HG02938 (cell line): ENCODE results near the gene CNEP1R1.
"Not testable (repeated sequence)": the region's sequence is repeated elsewhere in the genome, so short reads cannot be mapped to it uniquely, and the experiment has no call there.

Experiments
- ATAC-seq: cut with Tn5 transposase; IDR thresholded peaks from one replicate; pipeline ENCODE4 v1.9.1; 2021; ENCODE audit warnings: mild to moderate bottlenecking, moderate library complexity; ENCODE audit not compliant: unreplicated experiment

CNEP1R1 gene, protein sequence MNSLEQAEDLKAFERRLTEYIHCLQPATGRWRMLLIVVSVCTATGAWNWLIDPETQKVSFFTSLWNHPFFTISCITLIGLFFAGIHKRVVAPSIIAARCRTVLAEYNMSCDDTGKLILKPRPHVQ

GRCh38 chr16:50024684-50025536 lies at the start of gene CNEP1R1:
Gene CNEP1R1, plus strand, starts transcription at chr16:50025225. Its CDS starts 91 bp downstream, at chr16:50025316.
- ATAC-seq = peak; percentile 99

DNA sequence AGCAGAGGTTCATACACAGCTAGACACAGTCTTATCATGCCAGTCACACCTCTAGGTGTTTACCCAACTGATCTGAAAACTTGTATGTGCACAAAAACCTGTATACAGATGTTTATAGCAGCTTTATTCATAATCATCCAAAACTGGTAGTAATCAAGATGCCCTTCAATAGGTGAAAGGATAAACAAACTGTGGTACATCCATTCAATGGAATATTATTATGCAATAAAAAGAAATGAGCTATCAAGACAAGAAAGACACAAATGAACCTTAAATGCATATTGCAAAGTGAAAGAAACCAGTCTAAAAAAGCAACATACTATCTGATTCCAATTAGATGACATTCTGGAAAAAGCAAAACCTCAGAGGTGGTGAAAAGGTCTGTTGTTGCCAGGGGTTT lies 47.6 kb upstream of the CNEP1R1 start:
- ATAC-seq = no peak

- ATAC-seq = no peak
Observed at GRCh38 chr16:49978569-49979326, 46.3 kb upstream of the CNEP1R1 start.

- no peak for ATAC-seq
Observed at GRCh38 chr16:49980166-49980565, 44.9 kb upstream of the CNEP1R1 start.

- ATAC-seq = no peak
Observed at GRCh38 chr16:49986351-49987124, 38.5 kb upstream of the CNEP1R1 start.

DNA sequence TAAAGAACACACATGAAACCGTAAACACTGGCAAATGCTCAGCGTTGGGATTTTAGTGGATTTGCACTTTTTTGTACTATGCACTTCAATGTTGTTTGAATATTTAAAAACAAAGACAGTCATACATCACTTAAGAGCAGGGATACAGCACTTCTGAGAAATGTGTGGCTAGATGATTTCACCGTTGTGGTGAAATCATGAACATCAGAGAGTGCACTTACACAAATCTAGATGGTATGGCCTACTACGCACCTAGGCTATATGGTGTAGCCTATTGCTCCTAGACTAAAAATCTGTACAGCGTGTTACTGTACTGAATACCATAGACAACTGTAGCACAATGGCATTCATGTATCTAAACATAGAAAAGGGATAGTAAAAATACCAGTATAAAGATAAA lies 37.6 kb upstream of the CNEP1R1 start:
- ATAC-seq = no peak

DNA sequence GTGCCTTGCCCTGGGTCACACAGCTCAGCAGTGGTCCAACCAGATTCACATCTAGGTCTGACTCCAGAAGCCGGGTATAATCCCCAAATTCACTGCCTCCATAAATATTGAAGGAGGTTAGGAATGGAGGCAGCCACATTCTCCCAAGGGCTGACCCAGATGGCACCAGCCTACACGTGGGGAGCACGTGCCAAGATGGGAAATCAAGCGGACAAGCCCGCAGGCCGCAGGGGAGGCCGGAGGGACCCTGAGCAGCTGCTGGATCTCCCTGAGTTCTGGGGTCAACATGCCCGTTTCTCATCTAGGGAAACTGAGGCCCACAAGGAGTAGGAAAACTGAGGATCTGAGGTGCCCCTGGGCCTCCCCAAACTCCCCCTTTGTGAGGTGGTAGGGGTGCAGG lies 32.2 kb upstream of the CNEP1R1 start:
- no peak for ATAC-seq

- no peak for ATAC-seq
Observed at GRCh38 chr16:49993579-49993978, 31.4 kb upstream of the CNEP1R1 start.

DNA sequence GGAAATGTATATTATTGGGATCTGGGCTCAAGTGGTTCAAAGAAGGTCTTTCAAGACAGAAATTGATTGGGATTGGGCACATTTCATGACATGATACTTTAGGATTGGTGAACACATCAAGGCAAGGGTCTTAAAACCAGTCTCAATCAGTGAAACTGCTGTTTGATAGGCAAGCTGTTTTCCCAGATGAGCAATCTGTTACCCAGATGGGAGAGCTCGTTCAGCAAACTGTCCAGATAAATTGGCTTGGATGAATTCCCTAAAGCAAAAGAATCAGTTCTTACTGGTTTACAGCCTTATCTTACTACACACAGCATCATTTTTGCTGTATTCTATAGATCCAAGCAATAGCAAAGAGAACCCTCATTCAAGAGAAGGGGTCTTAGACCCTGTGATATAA lies 31.0 kb upstream of the CNEP1R1 start:
- no peak for ATAC-seq

DNA sequence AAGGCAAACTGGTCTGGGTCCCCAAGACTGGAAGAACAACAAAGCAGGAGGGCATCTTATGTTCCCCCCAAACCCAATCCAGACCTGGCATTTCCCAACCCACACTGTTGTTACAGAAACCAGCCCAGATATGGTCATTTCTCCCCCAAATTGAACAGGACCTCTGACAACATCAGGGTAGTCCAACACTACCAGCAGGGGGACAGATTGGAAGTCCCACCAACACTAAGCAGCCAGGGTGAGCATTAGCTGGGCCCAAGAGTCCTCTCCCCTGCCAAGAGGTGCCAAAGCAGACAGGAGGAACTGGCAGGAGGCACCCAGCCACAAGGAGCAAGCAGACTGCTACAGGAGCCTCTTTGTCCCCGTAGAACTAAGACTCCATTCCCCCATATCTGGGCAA lies 29.3 kb upstream of the CNEP1R1 start:
- ATAC-seq = no peak

DNA sequence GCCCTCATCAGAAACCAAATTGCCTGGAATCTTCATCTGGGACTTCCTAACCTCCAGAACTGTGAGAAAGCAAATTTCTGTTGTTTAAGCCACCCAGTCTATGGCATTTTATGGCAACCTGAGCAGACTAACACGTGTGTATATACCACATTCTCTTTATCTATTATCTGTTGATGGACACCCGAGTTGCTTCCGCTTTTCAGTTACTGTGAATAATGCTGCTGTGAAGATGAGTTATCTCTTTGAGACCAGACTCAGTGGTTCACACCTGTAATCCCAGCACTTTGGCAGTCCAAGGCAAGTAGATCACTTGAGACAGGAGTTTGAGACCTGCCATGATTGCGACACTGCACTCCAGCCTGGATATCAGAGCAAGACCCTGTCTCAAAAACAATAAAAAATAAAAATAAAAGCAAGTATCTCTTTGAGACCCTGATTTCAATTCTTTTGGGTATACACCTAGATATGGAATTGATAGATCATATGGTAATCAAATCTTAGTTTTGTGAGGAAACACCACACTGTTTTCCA lies 27.2 kb upstream of the CNEP1R1 start:
- no peak for ATAC-seq

- no peak for ATAC-seq
Observed at GRCh38 chr16:49998991-49999390, 26.0 kb upstream of the CNEP1R1 start.

GRCh38 chr16:50001144-50001543 lies 23.9 kb upstream of the CNEP1R1 start:
- no peak for ATAC-seq

DNA sequence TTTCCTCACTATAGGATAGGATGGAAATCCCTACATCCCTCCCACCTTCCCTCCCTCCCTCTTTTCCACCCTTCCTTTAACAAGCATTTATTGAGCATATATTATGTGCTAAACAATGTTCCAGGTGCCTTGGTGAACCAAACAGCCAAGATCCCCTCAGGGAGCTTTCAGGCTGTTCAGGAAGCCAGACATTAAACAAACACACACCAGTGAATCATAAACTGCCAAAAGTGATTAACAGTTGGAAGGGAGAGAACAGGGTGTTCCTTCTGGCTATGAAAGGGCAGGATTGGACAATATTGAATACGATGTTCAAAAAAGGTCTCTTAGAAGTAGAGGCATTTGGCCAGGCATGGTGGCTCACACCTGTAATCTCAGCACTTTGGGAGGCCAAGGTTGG lies 22.8 kb upstream of the CNEP1R1 start:
- ATAC-seq = no peak

- ATAC-seq = no peak
Observed at GRCh38 chr16:50004239-50004638, 20.8 kb upstream of the CNEP1R1 start.

DNA sequence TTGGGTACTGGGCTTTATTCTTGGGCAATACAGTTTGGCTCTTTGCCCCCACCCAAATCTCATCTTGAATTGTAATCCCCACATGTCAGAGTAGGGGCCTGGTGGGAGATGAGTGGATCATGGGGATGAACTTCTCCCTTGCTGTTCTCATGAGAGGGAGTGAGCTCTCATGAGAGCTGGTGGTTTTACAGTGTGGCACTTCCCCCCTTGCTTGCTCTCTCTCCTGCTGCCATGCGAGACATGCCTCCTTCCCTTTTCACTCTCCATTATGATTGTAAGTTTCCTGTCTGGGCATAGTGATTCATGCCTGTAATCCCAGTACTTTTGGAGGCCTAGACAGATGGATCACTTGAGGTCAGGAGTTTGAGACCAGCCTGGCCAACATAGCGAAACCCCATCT lies 18.1 kb upstream of the CNEP1R1 start:
- ATAC-seq = no peak

DNA sequence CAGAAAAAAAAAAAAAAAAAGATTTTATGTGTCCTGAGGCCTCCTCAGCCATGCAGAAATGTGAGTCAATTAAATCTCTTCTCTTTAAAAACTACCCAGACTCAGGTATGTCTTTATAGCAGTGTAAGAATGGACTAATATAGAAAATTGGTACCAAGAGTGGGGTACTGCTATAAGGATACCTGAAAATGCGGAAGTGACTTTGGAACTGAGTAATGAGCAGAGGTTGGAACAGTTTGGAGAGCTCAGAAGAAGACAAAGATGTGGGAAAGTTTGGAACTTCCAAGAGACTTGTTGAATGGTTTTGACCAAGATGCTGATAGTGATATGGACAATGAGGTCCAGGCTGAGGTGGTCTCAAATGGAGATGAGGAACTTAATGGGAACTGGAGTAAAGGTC lies 17.3 kb upstream of the CNEP1R1 start:
- ATAC-seq = no peak

DNA sequence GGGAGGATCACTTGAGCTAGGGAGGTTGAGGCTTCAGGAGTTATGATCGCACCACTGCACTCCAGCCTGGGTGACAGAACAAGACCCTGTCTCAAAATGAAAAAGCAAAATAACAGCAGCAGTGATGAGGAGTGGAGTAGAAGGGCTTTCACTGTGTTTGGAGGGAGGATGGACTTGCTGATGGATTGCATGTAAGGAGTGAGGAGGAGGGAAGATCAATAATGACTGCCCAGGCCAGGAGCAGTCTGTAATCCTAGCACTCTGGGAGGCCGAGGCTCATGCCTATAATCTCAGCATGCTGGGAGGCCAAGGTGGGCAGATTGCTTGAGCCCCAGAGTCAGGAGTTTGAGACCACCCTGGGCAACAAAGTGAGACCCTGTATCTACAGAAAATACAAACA lies 14.8 kb upstream of the CNEP1R1 start:
- ATAC-seq = no peak

- no peak for ATAC-seq
Observed at GRCh38 chr16:50011707-50012106, 13.3 kb upstream of the CNEP1R1 start.

DNA sequence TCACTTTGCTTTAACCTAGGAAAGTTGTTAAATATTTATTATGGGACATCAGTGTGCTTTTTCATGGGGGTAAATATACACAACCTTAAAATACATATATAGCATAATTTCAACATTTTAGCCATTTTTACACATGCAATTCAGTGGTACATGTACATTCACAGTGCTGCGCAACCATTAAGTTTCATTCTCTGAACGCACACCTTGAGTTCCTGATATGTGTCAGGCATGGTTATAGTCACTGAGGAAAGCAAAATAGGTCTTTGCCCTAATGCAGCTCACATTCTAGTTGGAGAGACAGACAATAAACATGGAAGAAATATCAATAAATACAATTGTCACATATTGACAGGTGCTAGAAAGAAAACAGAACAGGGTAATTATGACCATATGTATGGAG lies 12.8 kb upstream of the CNEP1R1 start:
- ATAC-seq = no peak

- not testable (repeated sequence) for ATAC-seq
Observed at GRCh38 chr16:50014211-50014610, 10.8 kb upstream of the CNEP1R1 start.
